Measurements from ENCODE around the gene ZNF350.
"Not testable (repeated sequence)": the region's sequence is repeated elsewhere in the genome, so short reads cannot be mapped to it uniquely, and the experiment has no call there.

ZNF350 gene

DNA sequence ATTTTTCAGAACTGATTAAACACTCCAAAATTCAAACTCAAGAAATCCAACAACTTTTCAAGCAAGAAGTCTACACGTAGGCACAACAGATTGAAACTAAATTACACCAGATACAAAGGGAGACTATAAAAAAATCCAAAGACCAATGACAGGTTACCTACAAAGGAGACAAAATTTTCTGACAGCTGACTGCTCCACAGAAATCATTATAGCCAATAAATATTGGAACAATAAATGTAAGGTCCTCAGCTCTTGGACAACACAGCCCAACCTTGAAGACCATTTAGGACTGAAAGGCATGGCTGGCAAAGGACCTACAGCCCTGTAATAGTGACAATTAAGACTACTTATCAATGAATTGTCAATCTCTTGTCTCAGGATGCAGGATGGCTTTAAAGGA is 15.9 kb downstream of the ZNF350 start:
- DNase-seq, result no peak

DNA sequence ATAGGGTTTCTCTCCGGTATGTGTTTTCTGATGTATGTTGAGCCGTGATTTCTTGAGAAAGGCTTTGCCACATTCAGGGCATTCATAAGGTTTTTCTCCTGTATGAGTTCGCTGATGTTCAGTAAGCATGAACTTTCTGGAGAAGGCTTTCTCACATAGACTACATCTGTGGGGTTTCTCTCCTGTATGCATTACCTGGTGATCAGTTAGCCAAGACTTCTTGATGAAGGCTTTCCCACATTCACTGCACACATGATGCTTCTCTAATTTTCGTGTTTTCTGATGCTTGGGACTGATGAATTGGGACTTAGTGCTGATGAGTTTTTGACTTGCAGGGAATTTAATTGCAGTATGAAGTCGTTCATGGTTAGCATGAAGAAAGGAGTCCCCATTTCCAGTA is 21.1 kb downstream of the ZNF350 start:
- DNase-seq, result no peak

DNA sequence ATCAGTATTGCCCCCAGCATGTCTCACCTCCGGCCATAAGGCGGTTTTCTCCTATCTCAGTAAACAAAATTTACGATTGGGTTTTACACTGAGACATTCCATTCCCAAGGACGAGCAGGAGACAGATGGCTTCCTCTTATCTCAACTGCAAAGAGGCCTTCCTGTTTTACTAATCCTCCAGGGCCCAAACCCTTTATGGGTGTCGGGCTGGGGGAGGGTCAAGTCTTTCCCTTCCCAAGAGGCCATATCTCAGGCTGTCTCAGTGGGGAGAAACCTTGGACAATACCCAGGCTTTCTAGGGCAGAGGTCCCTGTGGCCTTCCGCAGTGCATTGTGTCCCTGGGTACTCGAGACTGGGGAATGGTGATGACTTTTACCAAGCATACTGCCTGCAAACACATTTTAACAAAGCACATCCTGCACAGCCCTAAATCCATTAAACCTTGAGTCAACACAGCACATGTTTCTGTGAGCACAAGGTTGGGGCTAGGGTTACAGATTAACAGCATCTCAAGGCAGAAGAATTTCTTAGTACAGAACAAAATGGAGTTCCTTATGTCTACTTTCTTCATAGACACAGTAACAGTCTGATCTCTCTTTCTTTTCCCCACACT is 25.9 kb downstream of the ZNF350 start:
- DNase-seq, result not testable (repeated sequence)

DNA sequence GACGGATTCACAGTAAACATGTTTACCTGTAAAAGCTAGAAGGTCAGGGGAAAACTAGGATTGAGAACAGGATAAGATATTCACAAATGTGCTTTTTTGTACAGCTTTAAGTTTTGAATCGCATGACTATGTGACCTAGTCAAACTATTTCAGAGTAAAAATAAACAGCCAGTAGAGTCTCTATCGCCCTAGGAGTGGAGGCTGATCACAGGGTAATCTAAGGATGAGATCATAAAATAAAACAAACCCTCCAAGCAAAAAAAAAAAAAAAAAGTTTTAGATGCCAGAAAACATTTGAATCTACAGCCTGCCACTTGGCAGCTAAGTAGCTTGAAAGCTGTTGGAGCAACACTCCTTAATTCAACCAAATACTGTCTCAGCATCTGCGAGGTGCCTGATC is 26.8 kb downstream of the ZNF350 start:
- no peak for DNase-seq

DNA sequence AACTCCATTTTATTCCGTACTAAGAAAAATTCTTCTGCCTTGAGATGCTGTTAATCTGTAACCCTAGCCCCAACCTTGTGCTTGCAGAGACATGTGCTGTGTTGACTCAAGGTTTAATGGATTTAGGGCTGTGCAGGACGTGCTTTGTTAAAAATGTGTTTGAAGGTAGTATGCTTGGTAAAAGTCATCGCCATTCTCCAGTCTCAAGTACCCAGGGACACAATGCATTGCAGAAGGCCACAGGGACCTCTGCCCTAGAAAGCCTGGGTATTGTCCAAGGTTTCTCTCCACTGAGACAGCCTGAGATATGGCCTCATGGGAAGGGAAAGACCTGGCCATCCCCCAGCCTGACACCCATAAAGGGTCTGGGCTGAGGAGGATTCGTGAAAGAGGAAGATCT is 28.8 kb downstream of the ZNF350 start:
- DNase-seq, result not testable (repeated sequence)

DNA sequence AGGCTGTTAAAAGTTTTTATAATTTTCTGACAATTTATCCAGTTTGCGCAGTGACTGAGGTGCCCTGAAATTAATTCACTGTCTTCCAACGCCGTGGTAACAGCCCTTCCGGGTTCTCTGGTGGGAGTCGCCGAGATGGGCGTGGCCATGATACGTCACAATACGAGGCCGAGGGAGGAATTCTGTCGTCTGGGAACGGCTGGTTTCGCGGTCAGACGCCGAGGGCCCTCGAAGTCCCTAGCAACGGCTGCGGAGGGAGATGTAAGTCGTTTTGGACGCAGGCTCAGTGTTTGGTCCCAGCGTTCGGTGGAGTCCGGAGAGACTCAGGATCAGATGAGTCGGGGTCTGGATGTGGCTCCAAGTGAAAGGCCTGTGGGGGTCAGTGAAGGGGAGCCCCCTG is 37.7 kb downstream of the ZNF350 start:
- DNase-seq, result no peak

DNA sequence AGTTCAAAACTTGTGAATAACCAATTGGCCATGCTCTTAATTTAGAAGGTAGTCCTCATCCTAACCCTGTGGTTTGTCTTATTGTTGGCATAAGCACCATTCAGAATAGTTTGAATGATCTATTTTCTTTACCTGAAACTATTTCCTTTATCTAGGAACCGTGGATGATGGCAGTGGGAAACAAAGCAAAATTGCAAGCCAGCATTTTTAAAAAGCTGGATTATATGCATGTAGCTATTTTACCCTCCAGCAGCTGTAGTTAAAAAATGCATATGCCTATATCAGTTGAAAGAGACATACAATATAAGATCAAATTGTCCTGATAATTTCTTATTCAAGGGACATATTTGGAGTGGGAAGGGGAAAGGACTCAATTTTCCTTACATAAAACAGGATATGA is 40.0 kb downstream of the ZNF350 start:
- DNase-seq, result no peak

DNA sequence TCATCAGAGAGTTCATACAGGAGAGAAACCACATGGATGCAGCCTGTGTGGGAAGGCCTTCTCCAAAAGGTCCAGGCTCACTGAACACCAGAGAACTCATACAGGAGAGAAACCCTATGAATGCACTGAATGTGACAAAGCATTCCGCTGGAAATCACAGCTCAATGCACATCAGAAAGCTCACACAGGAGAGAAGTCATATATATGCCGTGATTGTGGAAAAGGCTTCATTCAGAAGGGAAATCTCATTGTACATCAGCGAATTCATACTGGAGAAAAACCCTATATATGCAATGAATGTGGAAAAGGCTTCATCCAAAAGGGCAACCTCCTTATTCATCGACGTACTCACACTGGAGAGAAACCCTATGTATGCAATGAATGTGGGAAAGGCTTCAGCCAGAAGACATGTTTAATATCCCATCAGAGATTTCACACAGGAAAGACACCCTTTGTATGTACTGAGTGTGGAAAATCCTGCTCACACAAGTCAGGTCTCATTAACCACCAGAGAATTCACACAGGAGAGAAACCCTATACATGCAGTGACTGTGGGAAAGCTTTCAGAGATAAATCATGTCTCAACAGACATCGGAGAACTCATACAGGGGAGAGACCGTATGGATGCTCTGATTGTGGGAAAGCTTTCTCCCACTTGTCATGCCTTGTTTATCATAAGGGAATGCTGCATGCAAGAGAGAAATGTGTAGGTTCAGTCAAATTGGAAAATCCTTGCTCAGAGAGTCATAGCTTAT is 41.7 kb downstream of the ZNF350 start:
- no peak for DNase-seq

DNA sequence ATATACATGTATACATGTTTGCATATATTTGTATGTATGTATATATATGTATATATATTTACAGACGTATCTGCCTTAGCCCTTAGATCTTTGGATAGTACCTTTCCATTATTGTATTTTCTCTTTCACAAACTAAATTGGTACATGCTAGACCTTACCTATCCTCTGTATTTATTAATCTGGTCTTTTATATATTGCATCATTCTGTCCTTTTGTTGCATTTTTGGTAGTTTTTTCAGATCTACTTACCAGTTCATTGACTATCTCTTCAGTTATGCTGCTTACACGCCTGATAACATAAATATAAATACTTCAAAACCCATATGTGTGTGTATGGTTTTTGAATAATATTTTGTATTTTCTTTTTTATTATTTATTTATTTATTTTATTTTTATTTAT is 47.7 kb downstream of the ZNF350 start:
- no peak for DNase-seq

DNA sequence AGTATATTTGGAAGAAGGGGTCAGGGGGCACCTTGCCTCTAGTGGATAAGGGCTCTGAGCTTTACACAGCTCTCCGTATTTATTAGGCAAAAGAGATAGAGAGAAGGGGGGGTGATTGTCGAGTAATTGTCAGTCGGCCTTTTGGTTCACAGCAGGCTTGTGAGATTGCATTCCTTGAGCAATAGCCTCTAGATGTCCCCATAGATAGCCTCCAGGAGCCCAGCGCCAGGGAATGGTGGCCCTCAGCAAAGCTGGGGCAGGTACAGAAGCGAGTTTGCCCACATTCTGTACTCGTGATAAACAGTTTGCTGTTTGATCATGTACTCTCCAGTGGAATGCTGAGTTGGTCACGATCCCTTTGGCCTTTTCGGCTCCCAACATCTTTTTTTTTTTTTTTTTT is 54.7 kb downstream of the ZNF350 start:
- DNase-seq, result no peak

DNA sequence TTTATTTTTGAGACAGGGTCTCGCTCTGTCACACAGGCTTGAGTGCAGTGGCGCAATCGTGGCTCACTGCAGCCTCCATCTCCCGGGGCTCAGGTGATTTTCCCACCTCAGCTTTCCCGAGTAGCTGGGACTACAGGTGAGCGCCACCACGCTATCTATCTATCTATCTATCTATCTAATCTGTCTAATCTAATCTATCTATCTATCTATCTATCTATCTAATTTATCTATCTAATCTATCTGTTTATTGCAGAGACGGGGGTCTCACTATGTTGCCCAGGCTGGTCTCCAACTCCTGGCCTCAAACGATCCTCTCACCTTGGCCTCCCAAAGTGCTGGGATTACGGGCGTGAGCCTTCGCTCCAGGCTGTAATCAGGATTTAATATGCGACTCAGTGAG is 58.8 kb downstream of the ZNF350 start:
- DNase-seq, result no peak

DNA sequence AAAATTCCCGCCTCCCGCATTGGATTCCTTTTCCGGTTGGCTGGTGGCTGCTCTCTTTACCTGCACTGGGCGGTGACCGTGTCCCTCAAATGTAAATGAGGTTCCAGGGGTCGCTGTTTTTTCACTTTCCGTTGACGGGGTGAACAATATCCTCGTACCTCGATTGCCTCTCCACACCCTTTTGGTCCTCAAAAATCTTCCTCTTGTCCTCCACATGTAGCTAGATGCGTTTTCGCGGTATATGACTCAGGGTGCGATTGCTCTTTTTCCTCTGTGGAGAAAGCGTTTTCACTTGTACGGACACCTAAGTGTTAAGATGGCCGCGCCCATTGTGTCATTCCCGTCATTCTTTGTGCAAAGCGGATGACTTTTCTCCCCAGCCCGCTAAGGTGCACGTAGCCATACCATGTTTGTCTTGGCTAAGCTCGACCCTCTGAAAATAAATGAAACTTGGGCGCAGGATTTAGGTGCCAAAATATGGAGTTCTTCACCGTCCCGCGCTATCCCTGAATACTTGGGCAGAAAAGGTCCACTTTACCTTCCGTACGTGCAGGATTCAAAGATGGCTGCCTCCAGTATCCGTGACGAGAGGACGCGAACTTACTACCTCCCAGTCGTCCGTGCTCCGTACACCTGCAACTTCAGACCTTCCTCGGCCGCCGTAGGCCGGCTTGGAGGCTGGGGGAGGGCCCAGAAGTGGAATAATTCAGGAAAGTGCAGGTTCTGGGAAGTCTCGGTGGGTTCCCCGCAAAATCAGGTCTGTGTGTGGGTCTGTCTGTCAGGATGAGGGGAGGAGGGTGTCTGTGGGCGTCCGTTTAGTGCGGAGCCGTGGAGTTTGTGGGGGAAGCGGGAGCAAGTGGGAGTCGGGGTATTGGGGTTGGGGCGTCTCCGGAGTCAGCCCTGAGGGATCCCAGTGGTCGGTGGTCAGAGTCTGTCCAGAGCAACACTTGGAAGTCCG is 59.6 kb downstream of the ZNF350 start, which contains the start of gene ZNF613:
ZNF613 (plus strand) TSS at position 689 of the 958 bp plus-strand sequence. CDS start 8,749 bp downstream, outside the sequence.
- peak; percentile 94 for DNase-seq

DNA sequence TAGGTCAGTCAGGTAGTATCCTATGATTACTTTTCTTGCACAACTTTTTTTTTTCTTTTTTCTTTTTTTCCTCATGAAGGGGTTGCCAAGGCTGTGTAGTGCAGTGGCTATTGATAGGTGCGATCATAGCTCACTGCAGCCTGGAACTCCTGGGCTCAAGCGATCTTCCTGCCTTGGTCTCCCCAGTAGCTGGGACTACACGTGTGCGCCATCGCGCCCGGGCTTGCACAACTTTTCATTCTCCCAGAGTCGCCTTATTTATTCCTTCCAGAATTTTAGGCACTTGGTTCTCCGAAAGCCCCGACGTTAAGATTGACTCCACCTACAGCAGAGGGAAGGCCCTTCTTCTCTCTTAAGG is 60.2 kb downstream of the ZNF350 start:
- DNase-seq, result no peak

DNA sequence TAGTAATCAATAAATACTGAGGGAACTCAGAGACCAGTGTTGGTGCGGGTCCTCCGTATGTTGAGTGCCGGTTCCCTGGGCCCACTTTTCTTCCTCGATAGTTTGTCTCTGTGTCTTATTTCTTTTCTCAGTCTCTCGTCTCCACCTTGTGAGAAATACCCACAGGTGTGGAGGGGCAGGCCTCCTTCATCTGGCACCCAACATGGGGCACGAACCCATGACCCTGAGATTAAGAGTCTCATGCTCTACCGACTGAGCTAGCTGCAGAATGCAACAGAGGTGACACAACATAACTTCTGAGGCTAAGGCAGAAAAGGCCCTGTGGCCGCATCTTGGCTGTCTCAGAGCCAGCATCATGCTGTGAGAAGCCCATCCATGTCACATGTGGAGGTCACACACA is 64.7 kb downstream of the ZNF350 start:
- DNase-seq, result no peak

DNA sequence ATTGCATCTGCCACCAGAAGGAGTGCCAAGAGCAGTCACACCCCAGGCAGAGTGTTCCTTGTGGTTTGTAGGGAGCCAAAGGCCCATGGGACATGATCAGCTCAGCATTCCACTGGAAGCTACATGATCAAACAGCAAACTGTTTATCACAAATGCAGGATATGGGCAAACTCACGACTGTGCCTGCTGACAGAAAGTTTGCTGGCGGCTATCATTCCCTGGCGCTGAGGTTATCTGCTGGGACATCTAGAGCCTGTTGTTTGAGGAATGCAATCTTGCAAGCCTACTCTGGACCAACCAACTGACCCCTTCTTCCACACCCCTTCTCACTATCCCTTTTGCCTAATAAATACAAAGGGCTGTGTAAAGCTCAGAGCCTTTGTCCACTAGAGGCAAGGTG is 67.0 kb downstream of the ZNF350 start:
- DNase-seq, result no peak

DNA sequence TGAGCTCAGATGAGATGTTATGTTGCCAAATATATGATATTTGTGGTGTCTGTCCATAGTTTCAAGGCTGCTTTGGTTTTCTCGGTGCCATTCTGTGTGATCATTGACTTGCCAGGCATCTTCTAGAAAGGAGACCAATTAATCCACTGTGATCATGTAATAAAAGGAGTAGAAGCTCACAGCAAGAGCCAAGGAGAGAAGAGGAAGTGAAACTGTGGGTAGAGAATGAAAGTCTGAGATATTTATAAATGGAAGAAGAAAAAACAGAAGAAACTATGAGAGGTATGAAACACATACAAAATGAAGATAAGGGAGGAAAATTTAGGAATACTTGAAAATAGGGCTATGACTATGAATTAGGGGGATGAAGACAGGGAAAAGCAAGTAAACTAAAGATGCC is 70.5 kb downstream of the ZNF350 start:
- DNase-seq, result no peak

DNA sequence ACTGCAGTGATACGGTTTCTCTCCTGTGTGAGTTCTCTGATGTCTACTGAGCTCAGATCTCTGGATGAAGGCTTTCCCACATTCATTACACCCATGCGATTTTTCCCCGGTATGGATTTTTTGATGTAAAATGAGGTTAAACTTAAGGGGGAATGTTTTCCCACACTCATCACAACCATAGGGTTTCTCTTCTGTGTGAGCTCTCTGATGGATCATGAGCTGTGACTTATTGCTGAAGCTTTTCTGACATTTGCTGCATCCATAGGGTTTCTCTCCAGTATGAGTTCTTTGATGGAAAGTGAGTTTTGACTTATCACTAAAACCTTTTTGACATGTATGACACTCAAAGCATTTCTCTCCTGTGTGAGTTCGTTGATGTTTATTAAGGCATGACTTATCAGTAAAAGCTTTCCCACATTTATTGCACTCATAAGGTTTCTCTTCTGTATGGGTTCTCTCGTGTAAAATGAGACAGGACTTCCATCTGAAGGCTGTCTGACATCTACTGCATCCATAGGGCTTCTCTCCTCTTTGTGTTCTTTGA is 71.2 kb downstream of the ZNF350 start:
- no peak for DNase-seq
